Measurements from ENCODE around the gene CFAP74.
A peak's percentile ranks its signal among the peaks of the same experiment; 100 is the strongest.

The CFAP74 gene

GRCh38 chr1:1969953-1970716 lies 33.5 kb downstream of the CFAP74 start:
- DNase-seq (ENCODE audit: low spot score), result no peak

GRCh38 chr1:1969505-1969900 lies 34.1 kb downstream of the CFAP74 start:
- no peak for DNase-seq (ENCODE audit: low spot score)

- no peak for DNase-seq (ENCODE audit: low spot score)
Measured at GRCh38 chr1:1968767-1969504, 34.6 kb downstream of the CFAP74 start.

GRCh38 chr1:1967879-1968278 lies 35.7 kb downstream of the CFAP74 start:
- DNase-seq (ENCODE audit: low spot score), result no peak

GRCh38 chr1:1967151-1967550 lies 36.4 kb downstream of the CFAP74 start:
- DNase-seq (ENCODE audit: low spot score), result no peak

GRCh38 chr1:1966071-1966740 lies 37.4 kb downstream of the CFAP74 start:
- DNase-seq (ENCODE audit: low spot score), result no peak

GRCh38 chr1:1965546-1965945 lies 38.0 kb downstream of the CFAP74 start:
- DNase-seq (ENCODE audit: low spot score), result no peak

GRCh38 chr1:1964811-1965210 lies 38.8 kb downstream of the CFAP74 start:
- no peak for DNase-seq (ENCODE audit: low spot score)

- DNase-seq (ENCODE audit: low spot score), result no peak
Measured at GRCh38 chr1:1963570-1963969, 40.0 kb downstream of the CFAP74 start.

GRCh38 chr1:1962752-1963151 lies 40.8 kb downstream of the CFAP74 start:
- DNase-seq (ENCODE audit: low spot score), result no peak

- no peak for DNase-seq (ENCODE audit: low spot score)
Measured at GRCh38 chr1:1960480-1961196, 42.9 kb downstream of the CFAP74 start.

- DNase-seq (ENCODE audit: low spot score), result peak; percentile 88
Measured at GRCh38 chr1:1959840-1960479, 43.6 kb downstream of the CFAP74 start.

GRCh38 chr1:1959459-1959839 lies 44.1 kb downstream of the CFAP74 start:
- no peak for DNase-seq (ENCODE audit: low spot score)

GRCh38 chr1:1958071-1958541 lies 45.5 kb downstream of the CFAP74 start:
- DNase-seq (ENCODE audit: low spot score), result no peak

- no peak for DNase-seq (ENCODE audit: low spot score)
Measured at GRCh38 chr1:1957533-1957961, 46.0 kb downstream of the CFAP74 start.

- DNase-seq (ENCODE audit: low spot score), result no peak
Measured at GRCh38 chr1:1956586-1957532, 46.7 kb downstream of the CFAP74 start.

- DNase-seq (ENCODE audit: low spot score), result no peak
Measured at GRCh38 chr1:1956101-1956500, 47.5 kb downstream of the CFAP74 start.

- DNase-seq (ENCODE audit: low spot score), result no peak
Measured at GRCh38 chr1:1955621-1956094, 47.9 kb downstream of the CFAP74 start.

GRCh38 chr1:1954831-1955441 lies 48.6 kb downstream of the CFAP74 start:
- DNase-seq (ENCODE audit: low spot score), result peak; percentile 41

GRCh38 chr1:1954015-1954414 lies 49.6 kb downstream of the CFAP74 start:
- no peak for DNase-seq (ENCODE audit: low spot score)
